Heart right ventricle (tissue), 16 donors: ENCODE data around the gene BTBD9. TPM values are rescaled to one million over a fixed set of nuclear protein-coding genes. Genes with fewer than 3 reads are reported as not detected.

Experiments used
- ATAC-seq, 8 donors: fragments of 200-7000 bp; cut with Tn5 transposase; one replicate each; pipeline ENCODE4 v1.9.1; 2020; ENCODE audit warnings: mild to moderate bottlenecking in 8 of 8, moderate library complexity in 8 of 8, moderate number of reproducible peaks in 1 of 8
- DNase-seq, 2 donors: peaks; one replicate each; pipeline ENCODE4 v3.0.0-alpha.2; 2020
- H3K27ac ChIP-seq, 10 donors: fragments of 200-600 bp; sonication (generic) in 2 of 10; one replicate each; pipeline versions ENCODE4 v1.5.0 to v1.8.0; 2020 to 2022; ENCODE audit warnings: mild to moderate bottlenecking in 3 of 10
- H3K27me3 ChIP-seq, 7 donors: fragments of 200-600 bp; one replicate each; pipeline ENCODE4 v1.8.0; 2021 to 2022; ENCODE audit warnings: mild to moderate bottlenecking in 2 of 7
- H3K36me3 ChIP-seq, 9 donors: fragments of 200-600 bp; sonication (generic) in 1 of 9; one replicate each; pipeline versions ENCODE4 v1.5.0 to v1.8.0; 2020 to 2022; ENCODE audit warnings: mild to moderate bottlenecking in 2 of 9
- H3K4me1 ChIP-seq, 9 donors: fragments of 200-600 bp; sonication (generic) in 1 of 9; one replicate each; pipeline versions ENCODE4 v1.5.0 to v1.8.0; 2020 to 2022; ENCODE audit warnings: mild to moderate bottlenecking in 4 of 9
- H3K4me3 ChIP-seq, 10 donors: fragments of 200-600 bp; sonication (generic) in 2 of 10; one replicate each; pipeline versions ENCODE4 v1.5.0 to v1.8.0; 2020 to 2022; ENCODE audit warnings: mild to moderate bottlenecking in 7 of 10, moderate library complexity in 2 of 10
- H3K9me3 ChIP-seq, 11 donors: fragments of 200-600 bp in 10 of 11; sonication (generic) in 2 of 11; one replicate each; pipeline versions ENCODE4 v1.5.0 to v1.8.0; 2013 to 2022; ENCODE audit warnings: mild to moderate bottlenecking in 2 of 11, control low read depth in 1 of 11, moderate library complexity in 1 of 11
- CTCF ChIP-seq, 9 donors: fragments of 200-600 bp; sonication (generic) in 2 of 9; IDR thresholded peaks; one replicate each; pipeline versions ENCODE4 v1.5.0 to v1.8.0; 2021 to 2022; ENCODE audit warnings: antibody characterized with exemption in 9 of 9, mild to moderate bottlenecking in 5 of 9, moderate library complexity in 1 of 9
- WGBS, 2 donors: extraction: QIAGEN DNeasy Blood & Tissue Kit; methylation state at CpG; one replicate each; pipeline ENCODE4 v1.1.7; 2013; ENCODE audit warnings: inconsistent platforms in 1 of 2; 5-methylcytosine and 5-hydroxymethylcytosine counted together
- intact Hi-C, 10 donors: fragments of 100-400 bp; cut with DNase I; formaldehyde crosslinking; loops; one replicate each; pipeline versions ENCODE4 v1.11.1 to v1.14.2; 2022
- polyA plus RNA-seq, 2 donors: library from polyadenylated mRNA; stranded (reverse); fragments of 200-250 nt; gene quantifications; one replicate each; pipeline ENCODE4 v1.2.3, GENCODE V29; 2013
- total RNA-seq, 10 donors: library from RNA; stranded (reverse); fragmentation: NEBNext Ultra II Directional in 3 of 10; extraction: Animal tissue kit (Norgen Biotek cat#: 25700) in 3 of 10; gene quantifications; one replicate each; pipeline versions ENCODE4 v1.2.1 to v1.2.4, GENCODE V29; 2021 to 2023
- donor health status: Arrhythmogenic right ventricular cardiomyopathy.
- donor health status: ischemic (EF 13 %, LVEDD 7.1; RV severe dilation, severe dysfunction).
- donor health status: healthy with polysubstance abuse.
- donor health status: DM: no; HTN: yes; CAD: no.
- donor health status: DM: no; HTN: no; CAD: no.
- donor health status: ischemic (EF 25% LVEDD 6.9; RV normal size, moderate dysfunction).
- donor health status: ischemic (EF 25% LVEDD 5.7; RV mildly dilated, moderate dysfunction).
- donor health status: healthy.
- donor health status: DM: yes; HTN: yes; CAD: no.
- donor health status: Ischemic cardiomyopathy.
- donor health status: ischemic (EF 35%, LVEDD 5.7; RV mildly dilated, moderate dysfunction).
- donor health status: nonischemic (EF 11% LVEDD 7.7; RV severe dilation, severe dysfunction).
- donor health status: DM: yes; HTN: yes; CAD: no.
- donor health status: PGD.
- donor health status: ischemic (EF 29% LVEDD 5.4; RV normal size, mild dysfunction).
- donor health status: nonischemic (EF 23%, LVEDD 6.1; RV moderate dilation, normal function).

The BTBD9 gene
- total and polyA plus RNA-seq, 12 donors = 4.2 to 27.7 (median 18.3) TPM

GRCh38 chr6:38164671-38165108, 475.0 kb downstream of the BTBD9 start:
- DNase-seq = no peak
- Histone ChIP-seq H3K4me3 (no peak overlapping the region), H3K27ac (no peak overlapping the region), H3K36me3 (no peaks in the 10 kb centered on the region), H3K4me1 (peaks cover 0 to 9% (median 0%) of the 10 kb centered on the region in 9 donors), H3K27me3 (no peaks in the 10 kb centered on the region), H3K9me3 (no peaks in the 10 kb centered on the region)
- intact Hi-C loops = no loop called here
- TF ChIP-seq CTCF (IDR thresholded peaks at IDR 0.05) = no peak
- ATAC-seq = no peak
- 95% methylated on average over 14 of the region's 14 CpGs for WGBS, 2 donors

DNA sequence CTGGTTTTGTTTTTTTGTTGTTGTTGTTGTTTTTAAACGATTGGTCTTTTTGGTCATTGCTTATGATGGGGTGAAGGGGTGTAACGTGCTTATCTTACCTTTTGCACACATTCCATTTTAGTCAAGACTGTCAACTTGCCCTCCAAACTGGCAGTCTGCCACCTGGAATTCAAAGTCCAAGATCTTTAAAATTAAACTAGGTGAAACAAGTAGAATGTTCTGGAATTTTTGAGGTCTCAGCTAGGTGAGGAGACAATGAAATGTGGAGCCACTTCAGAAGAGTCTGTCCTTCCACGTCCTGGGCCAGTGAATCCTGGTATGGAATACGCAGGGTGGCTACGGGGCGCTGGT, 475.6 kb downstream of the BTBD9 start:
- ATAC-seq (no peak), DNase-seq (no peak)
- Histone ChIP-seq H3K9me3 (no peaks in the 10 kb centered on the region), H3K27me3 (no peaks in the 10 kb centered on the region), H3K36me3 (no peaks in the 10 kb centered on the region), H3K27ac (no peak overlapping the region), H3K4me3 (no peak overlapping the region), H3K4me1 (peaks cover 0 to 9% (median 0%) of the 10 kb centered on the region in 9 donors)
- WGBS, 2 donors = 86 to 88% methylated on average over 6 of the region's 6 CpGs
- TF ChIP-seq CTCF (IDR thresholded peaks at IDR 0.05) = no peak
- intact Hi-C loops = no loop called here

- no peak for TF ChIP-seq CTCF (IDR thresholded peaks at IDR 0.05)
- intact Hi-C loops = no loop called here
- Histone ChIP-seq H3K27me3 (no peaks in the 10 kb centered on the region), H3K4me3 (no peak overlapping the region), H3K36me3 (no peaks in the 10 kb centered on the region), H3K9me3 (no peaks in the 10 kb centered on the region), H3K4me1 (peaks cover 0 to 9% (median 0%) of the 10 kb centered on the region in 9 donors), H3K27ac (no peak overlapping the region)
- DNase-seq (no peak), ATAC-seq (no peak)
- 82 to 87% methylated on average over 29 of the region's 29 CpGs for WGBS, 2 donors
These were observed 476.3 kb downstream of the BTBD9 start for GRCh38 chr6:38163186-38164130.

DNA sequence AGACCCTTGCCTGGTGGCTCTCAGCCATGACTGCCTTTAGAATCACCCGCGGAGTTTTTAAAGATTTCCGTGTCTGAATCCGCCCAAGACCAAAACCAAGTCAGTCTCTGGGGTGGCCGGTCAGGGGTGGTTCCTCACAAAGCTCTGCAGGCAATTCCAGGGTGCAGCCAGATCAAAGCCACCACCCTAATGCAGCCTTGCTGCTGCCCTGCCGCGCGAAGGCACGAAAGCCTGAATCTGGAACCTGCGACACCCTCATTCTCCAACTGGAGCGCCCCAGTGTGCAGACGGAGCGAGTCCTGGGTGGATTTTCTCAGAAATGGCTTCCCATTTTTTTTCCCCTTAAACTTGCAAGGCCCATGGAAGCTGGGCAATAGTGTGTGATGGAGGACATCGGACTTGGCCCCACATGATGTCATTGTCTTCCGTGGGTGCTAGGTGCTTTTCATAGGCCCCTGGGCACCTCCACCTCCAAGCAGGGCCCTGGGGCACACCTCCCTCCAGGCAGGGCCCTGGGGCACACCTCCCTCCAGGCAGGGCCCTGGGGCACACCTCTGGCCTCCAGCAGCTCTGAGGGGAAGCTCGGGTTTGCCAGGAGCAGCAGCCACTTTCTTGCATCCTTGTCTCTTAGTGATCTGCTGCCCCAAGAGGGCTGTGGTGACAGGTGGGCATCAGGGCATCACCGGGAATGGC, 477.1 kb downstream of the BTBD9 start:
- Histone ChIP-seq H3K9me3 (no peaks in the 10 kb centered on the region), H3K4me1 (peaks cover 0 to 9% (median 0%) of the 10 kb centered on the region in 9 donors), H3K27me3 (no peaks in the 10 kb centered on the region), H3K36me3 (no peaks in the 10 kb centered on the region), H3K27ac (no peak overlapping the region), H3K4me3 (no peak overlapping the region)
- ATAC-seq (no peak), DNase-seq (no peak)
- intact Hi-C loops = no loop called here
- TF ChIP-seq CTCF (IDR thresholded peaks at IDR 0.05) = no peak
- 95 to 96% methylated on average over 17 of the region's 17 CpGs for WGBS, 2 donors
